AG04450 (cell line): ENCODE measurements around the gene CYB5R3. TPM values are rescaled to one million over a fixed set of nuclear protein-coding genes. Genes with fewer than 3 reads are reported as not detected.
A peak's percentile ranks its signal among the peaks of the same experiment; 100 is the strongest.

Experiments used
- CTCF ChIA-PET: fragments of 300-600, 350-600 bp; formaldehyde crosslinking; extraction: SDS; loops from one replicate; lab custom pipeline; 2022; ENCODE audit warnings: antibody characterized with exemption, inconsistent platforms; lab: Charles Lee
- POLR2A ChIA-PET: fragments of 350-600 bp; formaldehyde crosslinking; extraction: SDS; loops from one replicate; lab custom pipeline; 2021; ENCODE audit warnings: antibody characterized with exemption, inconsistent platforms; lab: Yijun Ruan, JAX
- DNase-seq: peaks from one replicate; pipeline ENCODE4 v3.0.0-alpha.2; 2011; ENCODE audit warnings: low read depth, low spot score
- H3K27ac ChIP-seq: one replicate; pipeline ENCODE4 v1.5.1; 2012; ENCODE audit warnings: low read depth, low read length, control low read depth
- H3K27me3 ChIP-seq: one replicate; pipeline ENCODE4 v1.6.0; 2012; ENCODE audit warnings: low read length; ENCODE audit not compliant: control insufficient read depth, insufficient read depth
- H3K4me3 ChIP-seq: 2 replicates; pipeline ENCODE4 v1.5.1; 2011; ENCODE audit warnings: mild to moderate bottlenecking, low read depth, low read length, control low read depth
- H3K9me3 ChIP-seq: 2 replicates; pipeline ENCODE4 v1.5.1; 2012; ENCODE audit warnings: low read length; ENCODE audit not compliant: control insufficient read depth, insufficient read depth
- polyA plus RNA-seq: library from polyadenylated mRNA; depleted of rRNA; stranded (reverse); fragments of >200 nt; gene quantifications from 2 replicates; pipeline ENCODE4 v1.2.3, GENCODE V29; 2011
- TF ChIP-seq, protein P1 (sequence below): IDR thresholded peaks from 2 replicates; pipeline ENCODE4 v1.5.1; 2011; ENCODE audit warnings: low read depth, low read length, control low read depth, inconsistent platforms

Gene CYB5R3
- polyA plus RNA-seq, 1 experiment = 110 TPM

DNA sequence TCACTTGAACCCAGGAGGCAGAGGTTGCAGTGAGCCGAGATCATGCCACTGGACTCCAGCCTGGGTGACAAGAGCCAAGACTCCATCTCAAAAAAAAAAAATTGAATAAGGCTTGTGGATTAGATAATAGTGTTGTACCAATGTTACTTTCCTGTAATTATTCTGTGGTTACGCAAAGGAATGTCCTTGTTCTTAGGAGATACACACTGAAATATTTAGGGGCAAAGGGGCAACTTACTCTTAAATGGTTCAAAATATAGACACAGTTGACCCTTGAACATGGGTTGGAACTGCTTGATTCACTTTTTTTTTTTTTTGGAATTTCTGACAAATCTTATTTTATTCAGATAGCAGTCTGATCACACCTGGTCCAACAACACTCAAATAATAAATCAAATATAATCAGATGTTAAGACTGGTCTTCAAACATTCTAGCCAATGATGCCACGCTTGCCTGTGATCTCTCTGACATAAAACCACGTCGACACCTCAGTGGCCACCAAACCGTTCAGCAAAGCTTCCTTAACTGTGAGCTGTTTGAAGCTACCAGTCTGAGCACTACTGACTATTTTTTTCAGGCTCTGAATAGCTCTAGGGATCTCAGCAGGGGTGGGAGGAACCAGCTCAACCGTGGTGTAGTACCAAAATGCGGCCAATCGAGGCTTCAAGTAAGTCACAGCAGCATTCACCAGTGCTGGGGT lies 9.5 kb downstream of the CYB5R3 start:
- ChIA-PET POLR2A (interaction anchor here (0.7 kb wide), 1 partner anchor 254 kb away, joined by 4 read pairs; no protein-coding TSS in a partner anchor), CTCF (no interaction called here)
- no peaks in the 10 kb centered on the region for H3K27me3 ChIP-seq
- no peaks in the 10 kb centered on the region; the same call in 1 of the 2 replicates for H3K9me3 ChIP-seq
- DNase-seq = no peak
- no peak overlapping the region for H3K27ac ChIP-seq
- H3K4me3 ChIP-seq = no peak overlapping the region
- TF ChIP-seq, protein P1, sequence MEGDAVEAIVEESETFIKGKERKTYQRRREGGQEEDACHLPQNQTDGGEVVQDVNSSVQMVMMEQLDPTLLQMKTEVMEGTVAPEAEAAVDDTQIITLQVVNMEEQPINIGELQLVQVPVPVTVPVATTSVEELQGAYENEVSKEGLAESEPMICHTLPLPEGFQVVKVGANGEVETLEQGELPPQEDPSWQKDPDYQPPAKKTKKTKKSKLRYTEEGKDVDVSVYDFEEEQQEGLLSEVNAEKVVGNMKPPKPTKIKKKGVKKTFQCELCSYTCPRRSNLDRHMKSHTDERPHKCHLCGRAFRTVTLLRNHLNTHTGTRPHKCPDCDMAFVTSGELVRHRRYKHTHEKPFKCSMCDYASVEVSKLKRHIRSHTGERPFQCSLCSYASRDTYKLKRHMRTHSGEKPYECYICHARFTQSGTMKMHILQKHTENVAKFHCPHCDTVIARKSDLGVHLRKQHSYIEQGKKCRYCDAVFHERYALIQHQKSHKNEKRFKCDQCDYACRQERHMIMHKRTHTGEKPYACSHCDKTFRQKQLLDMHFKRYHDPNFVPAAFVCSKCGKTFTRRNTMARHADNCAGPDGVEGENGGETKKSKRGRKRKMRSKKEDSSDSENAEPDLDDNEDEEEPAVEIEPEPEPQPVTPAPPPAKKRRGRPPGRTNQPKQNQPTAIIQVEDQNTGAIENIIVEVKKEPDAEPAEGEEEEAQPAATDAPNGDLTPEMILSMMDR = no peak

DNA sequence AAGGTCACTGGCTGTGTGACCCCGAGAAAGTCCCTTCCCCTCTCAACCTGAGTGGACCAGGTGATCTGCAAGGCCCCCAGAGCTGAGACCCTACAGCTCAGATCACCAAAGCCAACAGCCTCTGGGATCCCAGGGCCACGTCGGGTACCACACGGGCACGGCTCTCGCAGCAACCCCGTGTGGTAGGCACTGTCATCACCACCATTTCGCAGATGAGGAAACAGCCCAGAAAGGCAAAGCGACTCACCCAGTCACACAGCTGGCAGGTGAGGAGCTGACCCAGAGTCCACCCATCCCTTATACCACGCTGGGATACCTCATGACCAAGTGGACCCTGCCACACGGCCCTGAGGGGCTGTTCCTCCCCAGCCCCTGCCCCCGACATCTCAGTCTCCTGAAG lies 11.6 kb downstream of the CYB5R3 start:
- no peak overlapping the region for H3K27ac ChIP-seq
- POLR2A ChIA-PET = interaction anchor here (1.3 kb wide), 1 partner anchor 22 kb away, joined by 3 read pairs; no protein-coding TSS in a partner anchor
- no peak for DNase-seq
- no peaks in the 10 kb centered on the region for H3K27me3 ChIP-seq
- CTCF ChIA-PET = interaction anchor here (1.0 kb wide), 1 partner anchor 16 kb away, joined by 3 read pairs; no protein-coding TSS in a partner anchor
- TF ChIP-seq, protein P1 = no peak
- no peak overlapping the region for H3K4me3 ChIP-seq
- no peaks in the 10 kb centered on the region; the same call in 1 of the 2 replicates for H3K9me3 ChIP-seq

DNA sequence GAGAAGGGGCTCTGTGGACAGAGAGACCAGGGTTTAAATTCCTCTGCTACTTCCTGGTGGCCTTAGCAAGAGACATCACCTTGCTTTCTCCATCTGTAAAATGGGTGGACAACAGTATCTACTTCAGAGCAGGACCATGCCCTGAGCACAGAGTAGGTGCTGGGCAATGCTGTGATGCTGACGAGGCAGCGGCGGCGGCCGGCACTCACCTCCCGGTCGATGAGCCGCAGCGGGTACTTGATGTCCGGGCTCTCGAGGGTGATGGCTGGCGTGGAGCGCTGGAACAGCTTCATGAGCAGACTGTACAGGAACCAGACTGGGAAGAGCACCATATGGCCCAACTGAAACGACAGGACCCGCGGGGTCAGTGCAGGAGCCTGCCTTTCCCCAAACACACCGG lies 12.7 kb downstream of the CYB5R3 start:
- POLR2A ChIA-PET = interaction anchor here (1.3 kb wide), 1 partner anchor 21 kb away, joined by 3 read pairs; no protein-coding TSS in a partner anchor
- no peaks in the 10 kb centered on the region; the same call in 1 of the 2 replicates for H3K9me3 ChIP-seq
- no peak for DNase-seq
- no peaks in the 10 kb centered on the region for H3K27me3 ChIP-seq
- TF ChIP-seq, protein P1 = no peak
- no peak overlapping the region for H3K4me3 ChIP-seq
- CTCF ChIA-PET = interaction anchor here (1.0 to 1.8 kb wide), 2 partner anchors 15 to 183 kb away, joined by 3 to 6 read pairs; no protein-coding TSS in a partner anchor
- no peak overlapping the region for H3K27ac ChIP-seq

DNA sequence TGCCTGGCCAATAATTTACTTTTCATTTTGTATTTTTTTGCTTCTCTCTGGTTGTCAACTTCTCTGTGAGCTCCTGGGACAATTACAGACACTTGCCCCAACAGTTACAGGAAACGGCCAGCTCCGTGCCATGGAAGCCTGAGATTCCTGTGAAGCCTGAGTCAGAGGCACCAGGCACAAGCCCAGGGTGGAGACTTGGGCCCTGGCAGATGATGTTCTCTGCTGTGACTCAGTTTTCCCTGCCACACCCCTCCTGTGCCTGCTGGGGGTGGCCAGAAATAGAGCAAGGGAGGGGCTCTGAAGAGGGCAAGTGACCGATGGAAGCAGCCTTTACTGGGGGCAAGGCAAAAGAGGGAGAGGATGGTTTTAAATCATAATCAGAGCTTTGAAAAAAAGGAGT lies 13.7 kb downstream of the CYB5R3 start:
- TF ChIP-seq, protein P1 = no peak
- Histone ChIP-seq H3K27ac (peak overlapping the region; percentile 65), H3K4me3 (no peak overlapping the region), H3K27me3 (no peaks in the 10 kb centered on the region), H3K9me3 (no peaks in the 10 kb centered on the region; the same call in 1 of the 2 replicates)
- DNase-seq = no peak
- CTCF ChIA-PET = interaction anchor here (0.5 to 1.8 kb wide), 3 partner anchors 14 to 209 kb away, joined by 4 to 7 read pairs (median 6); no protein-coding TSS in a partner anchor
- POLR2A ChIA-PET = interaction anchor here (0.7 to 1.2 kb wide), 3 partner anchors 14 to 425 kb away, joined by 3 to 5 read pairs (median 3); partner anchors contain the start of gene CYB5R3

DNA sequence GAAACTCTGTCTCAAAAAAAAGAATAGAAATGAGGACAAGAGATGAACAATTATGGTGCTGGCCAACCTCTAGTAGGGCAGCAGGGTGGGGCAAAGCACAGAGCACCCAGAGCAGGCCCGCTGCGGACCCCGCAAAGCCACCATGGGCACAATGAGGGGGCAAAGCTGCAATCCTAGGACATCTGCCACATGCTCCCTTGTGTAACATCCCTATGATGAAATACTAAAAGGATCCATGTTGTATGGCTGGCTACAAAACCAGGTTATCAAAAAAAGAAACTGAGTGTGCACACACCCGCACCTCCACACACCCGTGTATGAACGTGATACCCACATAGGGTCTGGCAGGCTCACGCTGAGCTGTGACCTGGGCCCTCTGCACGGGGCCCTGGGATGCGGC lies 16.2 kb downstream of the CYB5R3 start:
- TF ChIP-seq, protein P1 = no peak
- DNase-seq = no peak
- ChIA-PET POLR2A (no interaction called here), CTCF (interaction anchor here (1.2 kb wide), 1 partner anchor 187 kb away, joined by 4 read pairs; no protein-coding TSS in a partner anchor)
- no peaks in the 10 kb centered on the region for H3K27me3 ChIP-seq
- H3K4me3 ChIP-seq = no peak overlapping the region
- H3K9me3 ChIP-seq = no peaks in the 10 kb centered on the region; the same call in 1 of the 2 replicates
- H3K27ac ChIP-seq = no peak overlapping the region
